ENCODE data around the gene CEP112. TPM values are rescaled to one million over a fixed set of nuclear protein-coding genes. Genes with fewer than 3 reads are reported as not detected.

Gene CEP112
- total and polyA plus RNA-seq, 2 of the 13 experiments (the other 11 are each of a cell fraction or from before 2014, with no cell fraction given): 1.2 to 3.4 TPM

DNA sequence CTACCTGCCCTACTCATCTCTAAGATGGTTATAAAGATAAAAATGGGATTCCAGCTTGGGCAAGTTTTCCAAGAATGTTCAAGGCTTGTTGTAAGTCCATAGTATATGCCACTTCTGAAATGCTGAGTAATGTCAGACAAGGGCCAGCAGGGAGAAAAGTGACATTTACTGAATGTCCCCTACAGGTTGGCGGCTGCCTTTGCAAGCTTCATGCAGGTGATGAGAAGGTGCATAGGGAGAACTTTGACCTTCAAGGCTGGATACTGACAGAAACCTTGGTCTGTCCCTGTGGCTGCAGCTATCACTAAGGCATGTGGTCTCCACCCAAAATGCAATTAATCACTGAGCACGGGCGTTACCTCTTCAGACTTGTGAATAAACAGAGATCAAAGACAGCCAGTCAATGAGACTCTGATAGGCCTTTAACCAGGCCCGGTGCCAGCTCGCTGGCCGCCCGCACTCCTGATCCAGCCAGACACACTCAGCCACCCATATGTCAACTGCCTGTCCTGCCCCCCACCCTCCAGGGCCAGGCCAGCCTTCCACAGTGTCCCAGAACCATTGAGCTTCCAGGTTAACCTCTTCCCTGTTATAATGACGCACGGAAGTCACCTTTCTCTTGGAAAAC is 603.6 kb downstream of the CEP112 start (continued):
- no peak; the same call in 1 of the 2 replicates for TF ChIP-seq FOXO1 (CRISPR knock-in tag; IDR thresholded peaks at IDR 0.05)
- no peak for TF ChIP-seq RORA (CRISPR knock-in tag; IDR thresholded peaks at IDR 0.05)
- no peak for TF ChIP-seq ZNF562 (CRISPR knock-in tag; IDR thresholded peaks at IDR 0.05; ENCODE audit: borderline replicate concordance)
- TF ChIP-seq, protein P1, sequence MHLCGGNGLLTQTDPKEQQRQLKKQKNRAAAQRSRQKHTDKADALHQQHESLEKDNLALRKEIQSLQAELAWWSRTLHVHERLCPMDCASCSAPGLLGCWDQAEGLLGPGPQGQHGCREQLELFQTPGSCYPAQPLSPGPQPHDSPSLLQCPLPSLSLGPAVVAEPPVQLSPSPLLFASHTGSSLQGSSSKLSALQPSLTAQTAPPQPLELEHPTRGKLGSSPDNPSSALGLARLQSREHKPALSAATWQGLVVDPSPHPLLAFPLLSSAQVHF (CRISPR knock-in tag; IDR thresholded peaks at IDR 0.05): no peak
- TF ChIP-seq REPIN1 (CRISPR knock-in tag; IDR thresholded peaks at IDR 0.05; ENCODE audit: borderline replicate concordance, low read depth): peak; percentile 41; the same call in 1 of the 2 replicates
- TF ChIP-seq TBX3 (IDR thresholded peaks at IDR 0.05; ENCODE audit: borderline replicate concordance): peak; percentile 78; the same call in 1 of the 2 replicates
- TF ChIP-seq ZNF550 (CRISPR knock-in tag; IDR thresholded peaks at IDR 0.05; ENCODE audit: borderline replicate concordance): no peak
- peak; percentile 60; the same call in 1 of the 2 replicates for TF ChIP-seq GFI1 (CRISPR knock-in tag; IDR thresholded peaks at IDR 0.05; ENCODE audit: borderline replicate concordance)
- no peak for TF ChIP-seq KDM5B (CRISPR knock-in tag; IDR thresholded peaks at IDR 0.05; ENCODE audit: borderline replicate concordance)
- no peak for TF ChIP-seq NFKB2 (CRISPR knock-in tag; IDR thresholded peaks at IDR 0.05; ENCODE audit: borderline replicate concordance)
- TF ChIP-seq, protein P2, sequence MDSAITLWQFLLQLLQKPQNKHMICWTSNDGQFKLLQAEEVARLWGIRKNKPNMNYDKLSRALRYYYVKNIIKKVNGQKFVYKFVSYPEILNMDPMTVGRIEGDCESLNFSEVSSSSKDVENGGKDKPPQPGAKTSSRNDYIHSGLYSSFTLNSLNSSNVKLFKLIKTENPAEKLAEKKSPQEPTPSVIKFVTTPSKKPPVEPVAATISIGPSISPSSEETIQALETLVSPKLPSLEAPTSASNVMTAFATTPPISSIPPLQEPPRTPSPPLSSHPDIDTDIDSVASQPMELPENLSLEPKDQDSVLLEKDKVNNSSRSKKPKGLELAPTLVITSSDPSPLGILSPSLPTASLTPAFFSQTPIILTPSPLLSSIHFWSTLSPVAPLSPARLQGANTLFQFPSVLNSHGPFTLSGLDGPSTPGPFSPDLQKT (CRISPR knock-in tag; IDR thresholded peaks at IDR 0.05; ENCODE audit: borderline replicate concordance): no peak
- TF ChIP-seq ZNF543 (CRISPR knock-in tag; IDR thresholded peaks at IDR 0.05): peak; percentile 67; the same call in 1 of the 2 replicates
- no peak for TF ChIP-seq NAIF1 (CRISPR knock-in tag; IDR thresholded peaks at IDR 0.05; ENCODE audit: borderline replicate concordance)
- TF ChIP-seq, protein P3, sequence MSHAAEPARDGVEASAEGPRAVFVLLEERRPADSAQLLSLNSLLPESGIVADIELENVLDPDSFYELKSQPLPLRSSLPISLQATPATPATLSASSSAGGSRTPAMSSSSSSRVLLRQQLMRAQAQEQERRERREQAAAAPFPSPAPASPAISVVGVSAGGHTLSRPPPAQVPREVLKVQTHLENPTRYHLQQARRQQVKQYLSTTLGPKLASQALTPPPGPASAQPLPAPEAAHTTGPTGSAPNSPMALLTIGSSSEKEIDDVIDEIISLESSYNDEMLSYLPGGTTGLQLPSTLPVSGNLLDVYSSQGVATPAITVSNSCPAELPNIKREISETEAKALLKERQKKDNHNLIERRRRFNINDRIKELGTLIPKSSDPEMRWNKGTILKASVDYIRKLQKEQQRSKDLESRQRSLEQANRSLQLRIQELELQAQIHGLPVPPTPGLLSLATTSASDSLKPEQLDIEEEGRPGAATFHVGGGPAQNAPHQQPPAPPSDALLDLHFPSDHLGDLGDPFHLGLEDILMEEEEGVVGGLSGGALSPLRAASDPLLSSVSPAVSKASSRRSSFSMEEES (CRISPR knock-in tag; IDR thresholded peaks at IDR 0.05): peak; percentile 75; the same call in 1 of the 2 replicates
- TF ChIP-seq, protein P4, sequence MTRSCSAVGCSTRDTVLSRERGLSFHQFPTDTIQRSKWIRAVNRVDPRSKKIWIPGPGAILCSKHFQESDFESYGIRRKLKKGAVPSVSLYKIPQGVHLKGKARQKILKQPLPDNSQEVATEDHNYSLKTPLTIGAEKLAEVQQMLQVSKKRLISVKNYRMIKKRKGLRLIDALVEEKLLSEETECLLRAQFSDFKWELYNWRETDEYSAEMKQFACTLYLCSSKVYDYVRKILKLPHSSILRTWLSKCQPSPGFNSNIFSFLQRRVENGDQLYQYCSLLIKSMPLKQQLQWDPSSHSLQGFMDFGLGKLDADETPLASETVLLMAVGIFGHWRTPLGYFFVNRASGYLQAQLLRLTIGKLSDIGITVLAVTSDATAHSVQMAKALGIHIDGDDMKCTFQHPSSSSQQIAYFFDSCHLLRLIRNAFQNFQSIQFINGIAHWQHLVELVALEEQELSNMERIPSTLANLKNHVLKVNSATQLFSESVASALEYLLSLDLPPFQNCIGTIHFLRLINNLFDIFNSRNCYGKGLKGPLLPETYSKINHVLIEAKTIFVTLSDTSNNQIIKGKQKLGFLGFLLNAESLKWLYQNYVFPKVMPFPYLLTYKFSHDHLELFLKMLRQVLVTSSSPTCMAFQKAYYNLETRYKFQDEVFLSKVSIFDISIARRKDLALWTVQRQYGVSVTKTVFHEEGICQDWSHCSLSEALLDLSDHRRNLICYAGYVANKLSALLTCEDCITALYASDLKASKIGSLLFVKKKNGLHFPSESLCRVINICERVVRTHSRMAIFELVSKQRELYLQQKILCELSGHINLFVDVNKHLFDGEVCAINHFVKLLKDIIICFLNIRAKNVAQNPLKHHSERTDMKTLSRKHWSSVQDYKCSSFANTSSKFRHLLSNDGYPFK (CRISPR knock-in tag; IDR thresholded peaks at IDR 0.05; ENCODE audit: borderline replicate concordance): no peak
- no peak for TF ChIP-seq BRCA1 (CRISPR knock-in tag; IDR thresholded peaks at IDR 0.05)
- TF ChIP-seq, protein P5, sequence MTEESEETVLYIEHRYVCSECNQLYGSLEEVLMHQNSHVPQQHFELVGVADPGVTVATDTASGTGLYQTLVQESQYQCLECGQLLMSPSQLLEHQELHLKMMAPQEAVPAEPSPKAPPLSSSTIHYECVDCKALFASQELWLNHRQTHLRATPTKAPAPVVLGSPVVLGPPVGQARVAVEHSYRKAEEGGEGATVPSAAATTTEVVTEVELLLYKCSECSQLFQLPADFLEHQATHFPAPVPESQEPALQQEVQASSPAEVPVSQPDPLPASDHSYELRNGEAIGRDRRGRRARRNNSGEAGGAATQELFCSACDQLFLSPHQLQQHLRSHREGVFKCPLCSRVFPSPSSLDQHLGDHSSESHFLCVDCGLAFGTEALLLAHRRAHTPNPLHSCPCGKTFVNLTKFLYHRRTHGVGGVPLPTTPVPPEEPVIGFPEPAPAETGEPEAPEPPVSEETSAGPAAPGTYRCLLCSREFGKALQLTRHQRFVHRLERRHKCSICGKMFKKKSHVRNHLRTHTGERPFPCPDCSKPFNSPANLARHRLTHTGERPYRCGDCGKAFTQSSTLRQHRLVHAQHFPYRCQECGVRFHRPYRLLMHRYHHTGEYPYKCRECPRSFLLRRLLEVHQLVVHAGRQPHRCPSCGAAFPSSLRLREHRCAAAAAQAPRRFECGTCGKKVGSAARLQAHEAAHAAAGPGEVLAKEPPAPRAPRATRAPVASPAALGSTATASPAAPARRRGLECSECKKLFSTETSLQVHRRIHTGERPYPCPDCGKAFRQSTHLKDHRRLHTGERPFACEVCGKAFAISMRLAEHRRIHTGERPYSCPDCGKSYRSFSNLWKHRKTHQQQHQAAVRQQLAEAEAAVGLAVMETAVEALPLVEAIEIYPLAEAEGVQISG (CRISPR knock-in tag; IDR thresholded peaks at IDR 0.05): no peak
- 0 out of 2 replicates have a peak, but pooled peaks have one; percentile 64 for TF ChIP-seq NKX3-1 (CRISPR knock-in tag; IDR thresholded peaks at IDR 0.05)
- peak; percentile 72; the same call in 1 of the 2 replicates for TF ChIP-seq NFE2L2 (IDR thresholded peaks at IDR 0.05; ENCODE audit: low read length)

All from HepG2 (cell line).